K562 (cell line): Measurements from ENCODE around the gene IL17RC. TPM values are rescaled to one million over a fixed set of nuclear protein-coding genes. Genes with fewer than 3 reads are reported as not detected.

Experiments
- ATAC-seq: fragments of 200-7000 bp; cut with Tn5 transposase; 3 replicates; pipeline ENCODE4 v1.9.1; 2020; ENCODE audit warnings: moderate library complexity
- BruUV-seq: library from RNA; stranded (reverse); fragments of 400-500 nt; replicated peaks from 2 replicates; lab custom pipeline; 2021; lab: Mats Ljungman, UMichigan
- CTCF ChIA-PET: fragments of 300-600 bp; formaldehyde crosslinking; extraction: SDS; loops from one replicate; lab custom pipeline; 2021; ENCODE audit warnings: low intra/inter-chr PET ratio; lab: Yijun Ruan, JAX
- POLR2A ChIA-PET: fragments of 300-600, 350-650 bp; sonication (Branson Sonifier 250); formaldehyde crosslinking; extraction: SDS; loops from one replicate; lab custom pipeline; 2021; ENCODE audit warnings: antibody characterized with exemption, inconsistent platforms; lab: Yijun Ruan, JAX
- DNase-seq, 4 experiments: peaks; one replicate each; pipeline versions ENCODE4 v3.0.0 to v3.0.0-alpha.2; 2011 to 2018; ENCODE audit warnings: low spot score in 3 of 4, mixed read lengths in 3 of 4; ENCODE audit errors: extremely low read depth in 1 of 4
- FAIRE-seq: peaks from 2 replicates; lab custom pipeline; 2011; peaks lifted over from hg19 to GRCh38; lab: Jason Lieb, UNC
- H2AFZ ChIP-seq: 2 replicates; pipeline ENCODE4 v1.6.0; 2011; ENCODE audit warnings: low read depth, low read length, control low read depth, inconsistent platforms
- H3K27ac ChIP-seq: fragments of 200-600 bp; 3 replicates; pipeline ENCODE4 v1.8.0; 2011; ENCODE audit warnings: low read depth, mild to moderate bottlenecking, control low read depth, inconsistent platforms, low read length, moderate library complexity, mixed read lengths; ENCODE audit errors: extremely low read depth
- H3K27me3 ChIP-seq, 2 experiments: fragments of 300-600 bp in 1 of 2; 2 replicates in 1 of 2; 3 replicates in 1 of 2; pipeline versions ENCODE4 v1.6.0 to v1.8.0; 2011; ENCODE audit warnings: inconsistent platforms in 2 of 2, low read length in 2 of 2, mild to moderate bottlenecking in 1 of 2, mixed read lengths in 1 of 2, moderate library complexity in 1 of 2; ENCODE audit not compliant: control insufficient read depth in 2 of 2, insufficient read depth in 2 of 2
- H3K36me3 ChIP-seq: fragments of 300-600 bp; 3 replicates; pipeline ENCODE4 v1.8.0; 2011; ENCODE audit warnings: mild to moderate bottlenecking, low read length, inconsistent platforms; ENCODE audit not compliant: control insufficient read depth, insufficient read depth
- H3K4me1 ChIP-seq, 2 experiments: fragments of 200-600 bp in 1 of 2; replicated peaks in 1 of 2; 2 replicates in 1 of 2; 3 replicates in 1 of 2; pipeline versions ENCODE4 v1.5.1 to v1.8.0; 2011; ENCODE audit warnings: inconsistent platforms in 2 of 2, low read length in 2 of 2, mild to moderate bottlenecking in 1 of 2, mixed read lengths in 1 of 2, moderate library complexity in 1 of 2; ENCODE audit not compliant: control insufficient read depth in 2 of 2, insufficient read depth in 2 of 2
- H3K4me2 ChIP-seq: 2 replicates; pipeline ENCODE4 v1.6.1; 2011; ENCODE audit warnings: low read length, control low read depth, inconsistent platforms, mixed read lengths; ENCODE audit not compliant: insufficient read depth
- H3K4me3 ChIP-seq: fragments of 200-600 bp; sonication (generic), shearing (Covaris generic); 2 replicates; pipeline ENCODE4 v1.5.1; 2016; ENCODE audit warnings: control low read depth, inconsistent platforms
- H3K79me2 ChIP-seq: fragments of 200-600 bp; 3 replicates; pipeline ENCODE4 v1.8.0; 2011; ENCODE audit warnings: low read length, inconsistent platforms; ENCODE audit not compliant: control insufficient read depth, insufficient read depth
- H3K9ac ChIP-seq, 2 experiments: 2 replicates each; pipeline versions ENCODE4 v1.6.0 to v1.6.1; 2011; ENCODE audit warnings: low read depth in 2 of 2, low read length in 2 of 2, control low read depth in 1 of 2, inconsistent platforms in 1 of 2, mild to moderate bottlenecking in 1 of 2, mixed read lengths in 1 of 2; ENCODE audit not compliant: insufficient read depth in 1 of 2
- H3K9me1 ChIP-seq: one replicate; pipeline ENCODE4 v1.6.0; 2011; ENCODE audit warnings: inconsistent platforms, mild to moderate bottlenecking, low read length, moderate library complexity; ENCODE audit not compliant: control insufficient read depth, insufficient read depth
- H3K9me3 ChIP-seq: replicated peaks from 2 replicates; pipeline ENCODE4 v1.5.1; 2011; ENCODE audit warnings: low read depth, low read length, inconsistent platforms; ENCODE audit not compliant: control insufficient read depth, insufficient read depth
- H4K20me1 ChIP-seq: replicated peaks from 2 replicates; pipeline ENCODE4 v1.6.1; 2011; ENCODE audit warnings: low read length, inconsistent platforms, mixed read lengths; ENCODE audit not compliant: control insufficient read depth, insufficient read depth
- DACH1 ChIP-seq: fragments of 450-650 bp; IDR thresholded peaks from 2 replicates; pipeline ENCODE4 v1.6.1; 2018; ENCODE audit not compliant: partially characterized antibody
- SIN3A ChIP-seq, 2 experiments: fragments of 150-350 bp in 1 of 2; IDR thresholded peaks; 2 replicates each; pipeline ENCODE4 v1.6.1; 2011 to 2016; ENCODE audit warnings: borderline replicate concordance in 2 of 2, low read depth in 2 of 2, low read length in 2 of 2, mild to moderate bottlenecking in 2 of 2, moderate library complexity in 2 of 2; ENCODE audit not compliant: control insufficient read depth in 1 of 2
- TRIM24 ChIP-seq, 2 experiments: fragments of 450-650 bp; IDR thresholded peaks; 2 replicates each; pipeline ENCODE4 v1.6.1; 2016
- ZNF584 ChIP-seq: fragments of 200-800 bp; sonication (Bioruptor generic); IDR thresholded peaks from 2 replicates; pipeline ENCODE4 v1.6.1; 2016; ENCODE audit warnings: low read depth, mild to moderate bottlenecking, missing genetic modification characterization, missing compliant biosample characterization
- whole genome bisulfite sequencing: fragments of 100-300 bp; shearing (Covaris generic); methylation state at CpG from one replicate; pipeline ENCODE4 v1.1.6; 2016; ENCODE audit warnings: low coverage, mixed read lengths; ENCODE audit not compliant: insufficient coverage; ENCODE audit errors: missing lambda C conversion rate; 5-methylcytosine and 5-hydroxymethylcytosine counted together
- in situ Hi-C: fragments of 300-500 bp; cut with MboI; formaldehyde crosslinking; loops from 4 replicates; pipeline ENCODE4 v1.15.0; 2018; ENCODE audit warnings: inconsistent platforms, mixed read lengths
- intact Hi-C: fragments of 100-400 bp; cut with micrococcal nuclease; formaldehyde crosslinking; loops from 2 replicates; pipeline ENCODE4 v1.14.2; 2022
- polyA plus RNA-seq, 8 experiments: library from polyadenylated mRNA; depleted of rRNA in 4 of 8; stranded (reverse) in 5 of 8; unstranded in 3 of 8; fragments of >200 nt; fragmentation: Nextera tagmentation in 2 of 8; fragmentation: Illumina TruSeq in 1 of 8; extraction: Ambion mirVana in 2 of 8; extraction: Trizol in 1 of 8; gene quantifications; 2 replicates each; pipeline versions ENCODE4 v1.2.1 to v1.2.3, GENCODE V29; 2011 to 2014; ENCODE audit warnings: inconsistent platforms in 1 of 8, missing spikeins in 1 of 8
- total RNA-seq, 7 experiments: library from RNA; depleted of rRNA in 6 of 7; stranded (reverse); fragments of >200 nt in 6 of 7; fragmentation: Illumina TruSeq in 2 of 7; extraction: Trizol in 2 of 7; gene quantifications; 2 replicates each; pipeline versions ENCODE4 v1.2.1 to v1.2.3, GENCODE V29; 2011 to 2021; ENCODE audit warnings: low replicate concordance in 1 of 7
- TF ChIP-seq, protein P1 (sequence below): fragments of 450-650 bp; formaldehyde crosslinking; conservative IDR thresholded peaks from 2 replicates; pipeline ENCODE4 v1.4.0; 2022; ENCODE audit warnings: mild to moderate bottlenecking, missing genetic modification characterization

The IL17RC gene
- total and polyA plus RNA-seq, 9 of the 15 experiments (the other 6 are each of a cell fraction or from before 2014, with no cell fraction given): 0.15 to 11.4 (median 7.1) TPM; not detected in 1

GRCh38 chr3:9957214-9957613 lies 40.3 kb downstream of the IL17RC start (continued):
- TF ChIP-seq TRIM24 (IDR thresholded peaks at IDR 0.05): 0 out of 4 replicates have a peak, but pooled peaks of 1 of the 2 experiments have one; percentile 27

GRCh38 chr3:9965200-9965875 lies 48.4 kb downstream of the IL17RC start:
- ATAC-seq (no peak), FAIRE-seq (no peak), DNase-seq (no peak)
- no peak overlapping the region for H3K27ac ChIP-seq
- H3K4me1 ChIP-seq: no peaks in the 10 kb centered on the region
- peaks cover 62% of the 10 kb centered on the region for H3K36me3 ChIP-seq
- H3K9ac ChIP-seq: no peak overlapping the region
- ChIA-PET CTCF (no interaction called here), POLR2A (interaction anchor here (0.5 to 7.2 kb wide), 4 partner anchors 9 to 425 kb away, joined by 3 to 53 read pairs (median 17); no protein-coding TSS in a partner anchor)
- H3K27me3 ChIP-seq: no peaks in the 10 kb centered on the region
- TF ChIP-seq ZNF584 (CRISPR knock-in tag) (no peak), SIN3A (IDR thresholded peaks at IDR 0.05; ENCODE audit: borderline replicate concordance in 2 of 2, control insufficient read depth in 1 of 2, low read depth in 2 of 2, low read length in 2 of 2) (no peak), DACH1 (peak; percentile 92)
- TF ChIP-seq, protein P1, sequence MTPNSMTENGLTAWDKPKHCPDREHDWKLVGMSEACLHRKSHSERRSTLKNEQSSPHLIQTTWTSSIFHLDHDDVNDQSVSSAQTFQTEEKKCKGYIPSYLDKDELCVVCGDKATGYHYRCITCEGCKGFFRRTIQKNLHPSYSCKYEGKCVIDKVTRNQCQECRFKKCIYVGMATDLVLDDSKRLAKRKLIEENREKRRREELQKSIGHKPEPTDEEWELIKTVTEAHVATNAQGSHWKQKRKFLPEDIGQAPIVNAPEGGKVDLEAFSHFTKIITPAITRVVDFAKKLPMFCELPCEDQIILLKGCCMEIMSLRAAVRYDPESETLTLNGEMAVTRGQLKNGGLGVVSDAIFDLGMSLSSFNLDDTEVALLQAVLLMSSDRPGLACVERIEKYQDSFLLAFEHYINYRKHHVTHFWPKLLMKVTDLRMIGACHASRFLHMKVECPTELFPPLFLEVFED (CRISPR knock-in tag): 0 out of 2 replicates have a peak, but pooled peaks have one; percentile 42
- 86% methylated on average over 6 of the region's 6 CpGs for WGBS
- H2AFZ ChIP-seq: no peak overlapping the region
- H3K79me2 ChIP-seq: no peaks in the 10 kb centered on the region
- intact Hi-C loops: no loop called here
- no TSS peak for BruUV-seq
- no peaks in the 10 kb centered on the region for H3K9me3 ChIP-seq
- in situ Hi-C loops: no loop called here
- H3K4me2 ChIP-seq: no peak overlapping the region
- no peak overlapping the region for H3K4me3 ChIP-seq
- H3K9me1 ChIP-seq: no peaks in the 10 kb centered on the region
- H4K20me1 ChIP-seq: no peaks in the 10 kb centered on the region
